K562 (cell line): ENCODE data around the gene METTL21C. TPM values are rescaled to one million over a fixed set of nuclear protein-coding genes. Genes with fewer than 3 reads are reported as not detected.

Experiments used
- ATAC-seq: fragments of 200-7000 bp; cut with Tn5 transposase; 3 replicates; pipeline ENCODE4 v1.9.1; 2020; ENCODE audit warnings: moderate library complexity
- BruUV-seq: library from RNA; stranded (reverse); fragments of 400-500 nt; replicated peaks from 2 replicates; lab custom pipeline; 2021; lab: Mats Ljungman, UMichigan
- CTCF ChIA-PET: fragments of 300-600 bp; formaldehyde crosslinking; extraction: SDS; loops from one replicate; lab custom pipeline; 2021; ENCODE audit warnings: low intra/inter-chr PET ratio; lab: Yijun Ruan, JAX
- POLR2A ChIA-PET: fragments of 300-600, 350-650 bp; sonication (Branson Sonifier 250); formaldehyde crosslinking; extraction: SDS; loops from one replicate; lab custom pipeline; 2021; ENCODE audit warnings: antibody characterized with exemption, inconsistent platforms; lab: Yijun Ruan, JAX
- DNase-seq, 4 experiments: peaks; one replicate each; pipeline versions ENCODE4 v3.0.0 to v3.0.0-alpha.2; 2011 to 2018; ENCODE audit warnings: low spot score in 3 of 4, mixed read lengths in 3 of 4; ENCODE audit errors: extremely low read depth in 1 of 4
- FAIRE-seq: peaks from 2 replicates; lab custom pipeline; 2011; peaks lifted over from hg19 to GRCh38; lab: Jason Lieb, UNC
- H2AFZ ChIP-seq: 2 replicates; pipeline ENCODE4 v1.6.0; 2011; ENCODE audit warnings: low read depth, low read length, control low read depth, inconsistent platforms
- H3K27ac ChIP-seq: fragments of 200-600 bp; 3 replicates; pipeline ENCODE4 v1.8.0; 2011; ENCODE audit warnings: low read depth, mild to moderate bottlenecking, control low read depth, inconsistent platforms, low read length, moderate library complexity, mixed read lengths; ENCODE audit errors: extremely low read depth
- H3K27me3 ChIP-seq, 2 experiments: fragments of 300-600 bp in 1 of 2; 2 replicates in 1 of 2; 3 replicates in 1 of 2; pipeline versions ENCODE4 v1.6.0 to v1.8.0; 2011; ENCODE audit warnings: inconsistent platforms in 2 of 2, low read length in 2 of 2, mild to moderate bottlenecking in 1 of 2, mixed read lengths in 1 of 2, moderate library complexity in 1 of 2; ENCODE audit not compliant: control insufficient read depth in 2 of 2, insufficient read depth in 2 of 2
- H3K36me3 ChIP-seq: fragments of 300-600 bp; 3 replicates; pipeline ENCODE4 v1.8.0; 2011; ENCODE audit warnings: mild to moderate bottlenecking, low read length, inconsistent platforms; ENCODE audit not compliant: control insufficient read depth, insufficient read depth
- H3K4me1 ChIP-seq, 2 experiments: fragments of 200-600 bp in 1 of 2; replicated peaks in 1 of 2; 2 replicates in 1 of 2; 3 replicates in 1 of 2; pipeline versions ENCODE4 v1.5.1 to v1.8.0; 2011; ENCODE audit warnings: inconsistent platforms in 2 of 2, low read length in 2 of 2, mild to moderate bottlenecking in 1 of 2, mixed read lengths in 1 of 2, moderate library complexity in 1 of 2; ENCODE audit not compliant: control insufficient read depth in 2 of 2, insufficient read depth in 2 of 2
- H3K4me2 ChIP-seq: 2 replicates; pipeline ENCODE4 v1.6.1; 2011; ENCODE audit warnings: low read length, control low read depth, inconsistent platforms, mixed read lengths; ENCODE audit not compliant: insufficient read depth
- H3K4me3 ChIP-seq: fragments of 200-600 bp; sonication (generic), shearing (Covaris generic); 2 replicates; pipeline ENCODE4 v1.5.1; 2016; ENCODE audit warnings: control low read depth, inconsistent platforms
- H3K79me2 ChIP-seq: fragments of 200-600 bp; 3 replicates; pipeline ENCODE4 v1.8.0; 2011; ENCODE audit warnings: low read length, inconsistent platforms; ENCODE audit not compliant: control insufficient read depth, insufficient read depth
- H3K9ac ChIP-seq, 2 experiments: 2 replicates each; pipeline versions ENCODE4 v1.6.0 to v1.6.1; 2011; ENCODE audit warnings: low read depth in 2 of 2, low read length in 2 of 2, control low read depth in 1 of 2, inconsistent platforms in 1 of 2, mild to moderate bottlenecking in 1 of 2, mixed read lengths in 1 of 2; ENCODE audit not compliant: insufficient read depth in 1 of 2
- H3K9me1 ChIP-seq: one replicate; pipeline ENCODE4 v1.6.0; 2011; ENCODE audit warnings: inconsistent platforms, mild to moderate bottlenecking, low read length, moderate library complexity; ENCODE audit not compliant: control insufficient read depth, insufficient read depth
- H3K9me3 ChIP-seq: replicated peaks from 2 replicates; pipeline ENCODE4 v1.5.1; 2011; ENCODE audit warnings: low read depth, low read length, inconsistent platforms; ENCODE audit not compliant: control insufficient read depth, insufficient read depth
- H4K20me1 ChIP-seq: replicated peaks from 2 replicates; pipeline ENCODE4 v1.6.1; 2011; ENCODE audit warnings: low read length, inconsistent platforms, mixed read lengths; ENCODE audit not compliant: control insufficient read depth, insufficient read depth
- ARID2 ChIP-seq: fragments of 450-650 bp; IDR thresholded peaks from 2 replicates; pipeline ENCODE4 v1.6.1; 2017; ENCODE audit warnings: antibody characterized with exemption, mild to moderate bottlenecking
- BDP1 ChIP-seq: IDR thresholded peaks from 3 replicates; pipeline ENCODE4 v1.6.1; 2011; ENCODE audit not compliant: insufficient read length, insufficient read depth
- BRD4 ChIP-seq: fragments of 200-600 bp; sonication (generic); IDR thresholded peaks from 2 replicates; pipeline ENCODE4 v1.6.1; 2017; ENCODE audit warnings: inconsistent platforms
- FOS ChIP-seq: IDR thresholded peaks from 3 replicates; pipeline ENCODE4 v1.6.1; 2011; ENCODE audit not compliant: insufficient read length; ENCODE audit errors: extremely low read depth
- IFI16 ChIP-seq: fragments of 250-450 bp; sonication (Bioruptor Pico); IDR thresholded peaks from 2 replicates; pipeline ENCODE4 v2.1.2; 2022; ENCODE audit warnings: mild to moderate bottlenecking, inconsistent platforms
- KAT2B ChIP-seq: IDR thresholded peaks from one replicate; pipeline ENCODE4 v1.6.1; 2012; ENCODE audit warnings: low read depth, mild to moderate bottlenecking, control low read depth, inconsistent platforms, low read length, moderate library complexity
- NFATC3 ChIP-seq: fragments of 450-650 bp; IDR thresholded peaks from 2 replicates; pipeline ENCODE4 v1.6.1; 2017; ENCODE audit warnings: mild to moderate bottlenecking
- POLR2AphosphoS5 ChIP-seq: IDR thresholded peaks from 2 replicates; pipeline ENCODE4 v1.6.1; 2011; ENCODE audit warnings: mild to moderate bottlenecking, low read depth, low read length, moderate library complexity; ENCODE audit not compliant: control insufficient read depth, insufficient read depth
- POLR3A ChIP-seq: IDR thresholded peaks from 2 replicates; pipeline ENCODE4 v1.6.1; 2011; ENCODE audit warnings: borderline replicate concordance, mild to moderate bottlenecking, moderate library complexity; ENCODE audit not compliant: insufficient read length, insufficient read depth; ENCODE audit errors: extremely low read depth
- SMAD1 ChIP-seq: fragments of 150-350 bp; IDR thresholded peaks from 2 replicates; pipeline ENCODE4 v1.6.1; 2014; ENCODE audit warnings: low read length, low read depth; ENCODE audit not compliant: partially characterized antibody
- TAF9B ChIP-seq: fragments of 450-650 bp; IDR thresholded peaks from 2 replicates; pipeline ENCODE4 v1.6.1; 2018; ENCODE audit warnings: mild to moderate bottlenecking; ENCODE audit not compliant: partially characterized antibody
- USF1 ChIP-seq: sonication (generic); formaldehyde crosslinking; IDR thresholded peaks from 2 replicates; pipeline ENCODE4 v1.9.0; 2022; ENCODE audit warnings: mild to moderate bottlenecking, missing genetic modification reagents
- ZFPM2 ChIP-seq: fragments of 250-450 bp; sonication (Bioruptor Pico); IDR thresholded peaks from 2 replicates; pipeline ENCODE4 v1.5.1; 2022; ENCODE audit warnings: mild to moderate bottlenecking
- ZNF217 ChIP-seq: sonication (generic); formaldehyde crosslinking; IDR thresholded peaks from 2 replicates; pipeline ENCODE4 v1.8.0; 2022; ENCODE audit warnings: mild to moderate bottlenecking, missing genetic modification reagents
- ZNF354B ChIP-seq: fragments of 250-450 bp; sonication (Bioruptor Pico); IDR thresholded peaks from 2 replicates; pipeline ENCODE4 v1.4.0; 2020
- ZNF639 ChIP-seq, 2 experiments: fragments of 200-800 bp in 1 of 2; sonication (Bioruptor generic) in 1 of 2; sonication (generic) in 1 of 2; formaldehyde crosslinking in 1 of 2; IDR thresholded peaks in 1 of 2; conservative IDR thresholded peaks in 1 of 2; 2 replicates each; pipeline versions ENCODE4 v1.5.0 to v1.6.1; 2016 to 2020; ENCODE audit warnings: missing compliant biosample characterization in 1 of 2, missing genetic modification characterization in 1 of 2, missing genetic modification reagents in 1 of 2
- WGBS: fragments of 100-300 bp; shearing (Covaris generic); methylation state at CpG from one replicate; pipeline ENCODE4 v1.1.6; 2016; ENCODE audit warnings: low coverage, mixed read lengths; ENCODE audit not compliant: insufficient coverage; ENCODE audit errors: missing lambda C conversion rate; 5-methylcytosine and 5-hydroxymethylcytosine counted together
- in situ Hi-C: fragments of 300-500 bp; cut with MboI; formaldehyde crosslinking; loops from 4 replicates; pipeline ENCODE4 v1.15.0; 2018; ENCODE audit warnings: inconsistent platforms, mixed read lengths
- intact Hi-C: fragments of 100-400 bp; cut with micrococcal nuclease; formaldehyde crosslinking; loops from 2 replicates; pipeline ENCODE4 v1.14.2; 2022
- polyA plus RNA-seq, 8 experiments: library from polyadenylated mRNA; depleted of rRNA in 4 of 8; stranded (reverse) in 5 of 8; unstranded in 3 of 8; fragments of >200 nt; fragmentation: Nextera tagmentation in 2 of 8; fragmentation: Illumina TruSeq in 1 of 8; extraction: Ambion mirVana in 2 of 8; extraction: Trizol in 1 of 8; gene quantifications; 2 replicates each; pipeline versions ENCODE4 v1.2.1 to v1.2.3, GENCODE V29; 2011 to 2014; ENCODE audit warnings: inconsistent platforms in 1 of 8, missing spikeins in 1 of 8
- total RNA-seq, 7 experiments: library from RNA; depleted of rRNA in 6 of 7; stranded (reverse); fragments of >200 nt in 6 of 7; fragmentation: Illumina TruSeq in 2 of 7; extraction: Trizol in 2 of 7; gene quantifications; 2 replicates each; pipeline versions ENCODE4 v1.2.1 to v1.2.3, GENCODE V29; 2011 to 2021; ENCODE audit warnings: low replicate concordance in 1 of 7
- TF ChIP-seq, protein P1 (sequence below): sonication (generic); formaldehyde crosslinking; IDR thresholded peaks from 2 replicates; pipeline ENCODE4 v1.8.0; 2022; ENCODE audit warnings: missing genetic modification reagents, mild to moderate bottlenecking, borderline replicate concordance

Gene METTL21C
- total and polyA plus RNA-seq, 9 of the 15 experiments (the other 6 are each of a cell fraction or from before 2014, with no cell fraction given): not detected

GRCh38 chr13:102657630-102658029 is 37.2 kb downstream of the METTL21C start:
- H3K4me3 ChIP-seq: no peak overlapping the region
- H3K4me2 ChIP-seq: no peak overlapping the region
- H3K79me2 ChIP-seq: no peaks in the 10 kb centered on the region
- in situ Hi-C loops (no loop called here), intact Hi-C loops (no loop called here)
- BruUV-seq: no TSS peak
- CTCF ChIA-PET: no interaction called here
- POLR2A ChIA-PET: no interaction called here
- no peak for DNase-seq
- no peak overlapping the region for H3K9ac ChIP-seq
- H2AFZ ChIP-seq: no peak overlapping the region
- no peak overlapping the region for H3K27ac ChIP-seq
- no peaks in the 10 kb centered on the region for H3K4me1 ChIP-seq
- H3K9me3 ChIP-seq: no peaks in the 10 kb centered on the region
- H3K9me1 ChIP-seq: no peaks in the 10 kb centered on the region
- FAIRE-seq: no peak
- no peak for ATAC-seq
- H4K20me1 ChIP-seq: no peaks in the 10 kb centered on the region
- H3K36me3 ChIP-seq: peaks cover 79% of the 10 kb centered on the region
- H3K27me3 ChIP-seq: no peaks in the 10 kb centered on the region
- WGBS: 79% methylated on average over 6 of the region's 6 CpGs
- no peak for TF ChIP-seq ZNF354B
- TF ChIP-seq BDP1: no peak
- TF ChIP-seq POLR3A: no peak
- no peak for TF ChIP-seq USF1 (CRISPR knock-in tag)
- no peak for TF ChIP-seq ARID2
- TF ChIP-seq SMAD1: no peak
- TF ChIP-seq ZFPM2 (CRISPR knock-in tag): no peak
- no peak for TF ChIP-seq BRD4
- no peak for TF ChIP-seq ZNF639 (CRISPR knock-in tag; conservative IDR thresholded peaks at IDR 0.05 in 1 of 2, IDR thresholded peaks at IDR 0.05 in 1 of 2)
- TF ChIP-seq POLR2AphosphoS5: no peak
- no peak for TF ChIP-seq ZNF217 (CRISPR knock-in tag)
- TF ChIP-seq IFI16 (CRISPR knock-in tag): no peak
- no peak for TF ChIP-seq FOS
- TF ChIP-seq NFATC3: no peak
- TF ChIP-seq, protein P1, sequence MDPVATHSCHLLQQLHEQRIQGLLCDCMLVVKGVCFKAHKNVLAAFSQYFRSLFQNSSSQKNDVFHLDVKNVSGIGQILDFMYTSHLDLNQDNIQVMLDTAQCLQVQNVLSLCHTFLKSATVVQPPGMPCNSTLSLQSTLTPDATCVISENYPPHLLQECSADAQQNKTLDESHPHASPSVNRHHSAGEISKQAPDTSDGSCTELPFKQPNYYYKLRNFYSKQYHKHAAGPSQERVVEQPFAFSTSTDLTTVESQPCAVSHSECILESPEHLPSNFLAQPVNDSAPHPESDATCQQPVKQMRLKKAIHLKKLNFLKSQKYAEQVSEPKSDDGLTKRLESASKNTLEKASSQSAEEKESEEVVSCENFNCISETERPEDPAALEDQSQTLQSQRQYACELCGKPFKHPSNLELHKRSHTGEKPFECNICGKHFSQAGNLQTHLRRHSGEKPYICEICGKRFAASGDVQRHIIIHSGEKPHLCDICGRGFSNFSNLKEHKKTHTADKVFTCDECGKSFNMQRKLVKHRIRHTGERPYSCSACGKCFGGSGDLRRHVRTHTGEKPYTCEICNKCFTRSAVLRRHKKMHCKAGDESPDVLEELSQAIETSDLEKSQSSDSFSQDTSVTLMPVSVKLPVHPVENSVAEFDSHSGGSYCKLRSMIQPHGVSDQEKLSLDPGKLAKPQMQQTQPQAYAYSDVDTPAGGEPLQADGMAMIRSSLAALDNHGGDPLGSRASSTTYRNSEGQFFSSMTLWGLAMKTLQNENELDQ: no peak
- TF ChIP-seq KAT2B: no peak
- no peak for TF ChIP-seq TAF9B
